Upper lobe of left lung (tissue), 6 donors: Measurements from ENCODE around the gene GUCY1A1. TPM values are rescaled to one million over a fixed set of nuclear protein-coding genes. Genes with fewer than 3 reads are reported as not detected.

Experiments
- ATAC-seq, 2 donors: fragments of 200-7000 bp; cut with Tn5 transposase; one replicate each; pipeline ENCODE4 v1.9.1; 2022; ENCODE audit warnings: mild to moderate bottlenecking in 2 of 2, moderate library complexity in 2 of 2; ENCODE audit not compliant: low FRiP score in 2 of 2
- DNase-seq, 2 donors: peaks; one replicate each; pipeline ENCODE4 v3.0.0-alpha.2; 2019 to 2020
- H3K27ac ChIP-seq, 4 donors: fragments of 200-600 bp; sonication (generic); one replicate each; pipeline ENCODE4 v1.5.1; 2016 to 2019
- H3K27me3 ChIP-seq, 4 donors: fragments of 200-600 bp; sonication (generic); one replicate each; pipeline ENCODE4 v1.5.1; 2017 to 2019
- H3K36me3 ChIP-seq, 4 donors: fragments of 200-600 bp; sonication (generic); one replicate each; pipeline ENCODE4 v1.5.1; 2016 to 2019
- H3K4me1 ChIP-seq, 4 donors: fragments of 200-600 bp; sonication (generic); one replicate each; pipeline ENCODE4 v1.5.1; 2018 to 2019
- H3K4me3 ChIP-seq, 4 donors: fragments of 200-600 bp; sonication (generic); one replicate each; pipeline ENCODE4 v1.5.1; 2017 to 2019; ENCODE audit warnings: mild to moderate bottlenecking in 2 of 4, moderate library complexity in 1 of 4
- H3K9me3 ChIP-seq, 4 donors: fragments of 200-600 bp; sonication (generic); one replicate each; pipeline ENCODE4 v1.5.1; 2018 to 2019
- CTCF ChIP-seq, 6 experiments: fragments of 450-650 bp in 4 of 6; fragments of 200-600 bp in 2 of 6; sonication (generic) in 2 of 6; IDR thresholded peaks; one replicate each; pipeline ENCODE4 v1.5.1; 2016 to 2019; ENCODE audit warnings: antibody characterized with exemption in 6 of 6
- EP300 ChIP-seq, 4 donors: sonication (generic); formaldehyde crosslinking; IDR thresholded peaks; one replicate each; pipeline ENCODE4 v1.5.1; 2017; ENCODE audit warnings: antibody characterized with exemption in 4 of 4, control low read depth in 2 of 4
- POLR2A ChIP-seq, 4 donors: fragments of 450-650 bp; IDR thresholded peaks; one replicate each; pipeline ENCODE4 v1.5.1; 2016 to 2017; ENCODE audit warnings: antibody characterized with exemption in 4 of 4, mild to moderate bottlenecking in 2 of 4
- POLR2AphosphoS5 ChIP-seq, 2 donors: sonication (generic); formaldehyde crosslinking; IDR thresholded peaks; one replicate each; pipeline ENCODE4 v1.5.1; 2017; ENCODE audit warnings: antibody characterized with exemption in 2 of 2
- WGBS, 2 donors: methylation state at CpG; one replicate each; pipeline ENCODE4 v1.1.5; 2017 to 2018; 5-methylcytosine and 5-hydroxymethylcytosine counted together
- total RNA-seq, 6 donors: library from RNA; depleted of rRNA in 4 of 6; stranded (reverse); fragments of >200 nt in 4 of 6; gene quantifications; one replicate each; pipeline versions ENCODE4 v1.1.0 to v1.2.1, GENCODE V29; 2016 to 2021
- donor health status: DM: no; HTN: no; CAD: no; lungs with moderate emphysema.
- donor health status: DM: no; HTN: yes; CAD: no; lungs with severe emphysema.

Gene GUCY1A1
- total RNA-seq, 6 donors from 2014 or later, result 19.0 to 67.1 (median 44.2) TPM

GRCh38 chr4:155761916-155762315, 95.3 kb downstream of the GUCY1A1 start:
- Histone ChIP-seq H3K4me1 (peaks cover 0 to 17% (median 6%) of the 10 kb centered on the region in 4 donors), H3K4me3 (no peak overlapping the region), H3K9me3 (no peaks in the 10 kb centered on the region), H3K27me3 (peaks cover 0 to 11% (median 0%) of the 10 kb centered on the region in 4 donors), H3K36me3 (no peaks in the 10 kb centered on the region), H3K27ac (no peak overlapping the region)
- DNase-seq (no peak), ATAC-seq (no peak)
- no peak for TF ChIP-seq POLR2AphosphoS5 (IDR thresholded peaks at IDR 0.05)
- TF ChIP-seq POLR2A (IDR thresholded peaks at IDR 0.05), result no peak
- no peak for TF ChIP-seq EP300 (IDR thresholded peaks at IDR 0.05)
- TF ChIP-seq CTCF (IDR thresholded peaks at IDR 0.05), result no peak

GRCh38 chr4:155762334-155762733, 95.7 kb downstream of the GUCY1A1 start:
- DNase-seq (no peak), ATAC-seq (no peak)
- Histone ChIP-seq H3K4me1 (peaks cover 0 to 17% (median 6%) of the 10 kb centered on the region in 4 donors), H3K4me3 (no peak overlapping the region), H3K36me3 (no peaks in the 10 kb centered on the region), H3K27me3 (peaks cover 0 to 11% (median 0%) of the 10 kb centered on the region in 4 donors), H3K9me3 (no peaks in the 10 kb centered on the region), H3K27ac (no peak overlapping the region)
- TF ChIP-seq CTCF (IDR thresholded peaks at IDR 0.05) (no peak), POLR2AphosphoS5 (IDR thresholded peaks at IDR 0.05) (no peak), EP300 (IDR thresholded peaks at IDR 0.05) (no peak), POLR2A (IDR thresholded peaks at IDR 0.05) (no peak)

- no peak for TF ChIP-seq CTCF (IDR thresholded peaks at IDR 0.05)
- no peaks in the 10 kb centered on the region for H3K9me3 ChIP-seq
- H3K36me3 ChIP-seq, result no peaks in the 10 kb centered on the region
- H3K27me3 ChIP-seq, result peaks cover 0 to 11% (median 0%) of the 10 kb centered on the region in 4 donors
- 81% methylated on average over 2 of the region's 2 CpGs for WGBS, 2 donors
- no peak for ATAC-seq
- peaks cover 0 to 15% (median 6%) of the 10 kb centered on the region in 4 donors for H3K4me1 ChIP-seq
- no peak overlapping the region for H3K27ac ChIP-seq
- no peak overlapping the region for H3K4me3 ChIP-seq
- no peak for DNase-seq
Measured at GRCh38 chr4:155763551-155763950, 96.9 kb downstream of the GUCY1A1 start.

GRCh38 chr4:155765149-155765548, 98.5 kb downstream of the GUCY1A1 start:
- Histone ChIP-seq H3K4me1 (peaks cover 0 to 2% (median 0%) of the 10 kb centered on the region in 4 donors), H3K36me3 (no peaks in the 10 kb centered on the region), H3K9me3 (no peaks in the 10 kb centered on the region), H3K27me3 (peaks cover 0 to under 1% (median 0%) of the 10 kb centered on the region in 4 donors), H3K27ac (no peak overlapping the region), H3K4me3 (no peak overlapping the region)
- no peak for DNase-seq
- TF ChIP-seq CTCF (IDR thresholded peaks at IDR 0.05), result no peak
- no peak for TF ChIP-seq POLR2AphosphoS5 (IDR thresholded peaks at IDR 0.05)
- no peak for TF ChIP-seq EP300 (IDR thresholded peaks at IDR 0.05)
- TF ChIP-seq POLR2A (IDR thresholded peaks at IDR 0.05), result no peak
- ATAC-seq, result no peak
- whole genome bisulfite sequencing, 2 donors, result 61 to 75% methylated on average over 3 of the region's 3 CpGs

- Histone ChIP-seq H3K27me3 (no peaks in the 10 kb centered on the region), H3K4me1 (no peaks in the 10 kb centered on the region), H3K36me3 (no peaks in the 10 kb centered on the region), H3K9me3 (no peaks in the 10 kb centered on the region), H3K4me3 (no peak overlapping the region), H3K27ac (no peak overlapping the region)
- no peak for ATAC-seq
- WGBS, 2 donors, result 77 to 95% methylated on average over 2 of the region's 2 CpGs
- no peak for DNase-seq
- TF ChIP-seq EP300 (IDR thresholded peaks at IDR 0.05) (no peak), CTCF (IDR thresholded peaks at IDR 0.05) (no peak), POLR2AphosphoS5 (IDR thresholded peaks at IDR 0.05) (no peak), POLR2A (IDR thresholded peaks at IDR 0.05) (no peak)
Measured at GRCh38 chr4:155766622-155767021, 100.0 kb downstream of the GUCY1A1 start.
